ENCODE measurements around the gene RALY. TPM values are rescaled to one million over a fixed set of nuclear protein-coding genes. Genes with fewer than 3 reads are reported as not detected.

Gene RALY
- total RNA-seq, result 62.6 and 71.1 TPM in 2 replicates

DNA sequence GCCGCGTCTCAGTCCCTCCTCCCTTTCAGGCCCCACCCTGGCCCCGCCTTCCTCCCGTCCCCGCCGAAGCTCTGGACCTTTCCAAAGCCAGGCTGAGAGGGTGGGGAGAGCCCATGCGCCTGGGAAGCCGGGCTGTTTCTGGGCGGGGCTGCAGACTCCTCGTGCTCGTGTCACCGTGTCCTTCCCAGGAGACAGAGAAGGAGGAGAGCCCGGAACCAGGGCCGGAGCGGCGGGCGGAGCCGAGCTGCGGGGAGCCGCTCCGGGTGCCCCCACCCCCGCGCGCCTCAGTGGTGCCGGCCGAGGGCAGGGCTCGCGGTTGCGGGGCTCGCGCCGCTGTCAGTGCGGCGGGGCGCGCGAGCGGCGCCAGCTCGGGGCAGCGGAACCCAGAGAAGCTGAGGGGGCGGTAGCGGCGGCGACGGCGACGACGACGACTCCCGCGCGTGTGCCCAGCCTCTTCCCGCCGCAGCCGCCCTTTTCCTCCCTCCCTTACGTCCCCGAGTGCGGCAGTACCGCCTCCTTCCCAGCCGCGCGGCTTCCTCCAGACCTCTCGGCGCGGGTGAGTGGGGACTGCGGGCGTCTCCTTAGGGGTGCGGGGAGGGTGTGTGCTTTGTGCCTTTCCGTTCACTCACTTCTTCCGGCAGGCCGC lies at the start of gene RALY:
RALY (plus strand) TSS at position 336 of the 646 bp plus-strand sequence. CDS start 78,164 bp downstream, outside the sequence.

DNA sequence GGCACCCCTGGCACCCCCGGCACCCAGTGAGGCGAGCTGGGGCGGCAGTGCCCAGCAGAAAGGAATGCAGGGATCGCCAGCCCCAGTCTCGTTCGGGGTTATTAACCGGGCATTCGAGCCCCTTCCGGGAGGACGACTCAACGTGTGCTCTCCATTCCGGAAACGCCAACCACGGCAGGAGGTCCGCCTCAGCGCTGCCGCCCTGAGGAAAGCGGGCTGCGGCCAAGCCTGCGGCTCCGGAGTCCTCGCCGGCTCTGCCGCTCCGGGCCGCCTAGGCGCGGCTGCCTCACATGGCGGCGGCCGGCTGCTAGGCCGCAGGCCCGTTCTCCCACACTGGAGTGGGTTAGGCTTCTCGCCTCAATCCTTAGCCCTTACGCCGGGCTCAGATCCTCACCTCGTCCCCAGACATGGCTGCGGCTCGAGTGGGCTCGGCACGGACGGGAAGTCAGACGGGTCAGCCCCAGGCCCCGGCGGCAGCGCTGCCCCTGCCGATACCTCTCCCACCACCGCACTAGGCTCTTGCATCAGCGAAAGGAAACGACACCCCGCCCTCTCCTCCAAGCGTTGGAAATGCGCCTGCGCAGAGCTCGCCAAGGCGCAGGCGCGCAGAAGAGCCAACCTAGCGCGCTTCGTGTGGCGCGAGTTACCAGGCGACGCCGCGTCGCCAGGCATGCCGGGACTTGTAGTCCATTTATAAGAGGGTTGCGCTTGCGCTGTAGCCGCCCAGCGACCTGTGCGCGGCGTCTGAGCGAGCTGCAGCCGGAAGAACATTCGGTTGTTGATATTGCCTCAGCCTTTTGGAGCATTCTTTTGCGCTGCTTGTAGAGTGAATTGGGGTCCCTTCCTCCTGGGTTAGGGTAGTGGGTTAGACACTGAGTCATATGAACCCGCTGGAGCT lies 118.2 kb downstream of the RALY start, which contains the start of gene EIF2S2:
EIF2S2 (minus strand) TSS at position 542 of the 898 bp plus-strand sequence; CDS start at position 409, 133 bp downstream.

Other genes with a start within 250 kb of the RALY start
- 47.4 and 77.1 TPM in 2 replicates for gene CHMP4B, start 182.6 kb upstream of the RALY start, total RNA-seq
- gene EIF2S2, start 118.3 kb downstream of the RALY start, total RNA-seq, result 160 and 165 TPM in 2 replicates
- not detected in 2 replicates for gene ASIP, start 247.5 kb downstream of the RALY start, total RNA-seq